GM21515 (cell line): ENCODE measurements around the gene DKK2.

Experiments used
- ATAC-seq: cut with Tn5 transposase; IDR thresholded peaks from one replicate; pipeline ENCODE4 v1.9.1; 2021; ENCODE audit not compliant: unreplicated experiment

The DKK2 gene

GRCh38 chr4:107035819-107036583, at the start of gene DKK2:
Gene DKK2, minus strand, starts transcription at chr4:107036313. Its CDS starts 722 bp downstream, at chr4:107035591.
- no peak for ATAC-seq

DNA sequence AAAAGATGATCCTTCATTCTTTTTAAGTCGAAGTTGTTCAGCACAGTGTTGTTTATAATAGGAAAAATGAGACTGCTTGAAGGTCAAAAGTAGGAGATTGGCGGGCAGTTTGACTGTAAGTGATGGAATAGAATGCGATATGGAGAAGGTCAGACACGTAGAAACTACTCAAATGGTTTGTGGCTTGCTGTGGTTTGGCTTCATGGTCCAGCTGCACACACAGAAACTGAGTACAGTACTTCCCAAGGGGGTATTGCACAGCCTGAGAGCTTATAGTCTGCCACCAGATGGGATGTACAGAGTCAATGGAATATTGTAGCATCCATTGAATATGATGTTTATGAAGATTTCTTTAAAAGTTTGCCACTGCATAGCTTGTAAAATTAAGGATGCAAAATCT, 41.1 kb upstream of the DKK2 start:
- no peak for ATAC-seq

DNA sequence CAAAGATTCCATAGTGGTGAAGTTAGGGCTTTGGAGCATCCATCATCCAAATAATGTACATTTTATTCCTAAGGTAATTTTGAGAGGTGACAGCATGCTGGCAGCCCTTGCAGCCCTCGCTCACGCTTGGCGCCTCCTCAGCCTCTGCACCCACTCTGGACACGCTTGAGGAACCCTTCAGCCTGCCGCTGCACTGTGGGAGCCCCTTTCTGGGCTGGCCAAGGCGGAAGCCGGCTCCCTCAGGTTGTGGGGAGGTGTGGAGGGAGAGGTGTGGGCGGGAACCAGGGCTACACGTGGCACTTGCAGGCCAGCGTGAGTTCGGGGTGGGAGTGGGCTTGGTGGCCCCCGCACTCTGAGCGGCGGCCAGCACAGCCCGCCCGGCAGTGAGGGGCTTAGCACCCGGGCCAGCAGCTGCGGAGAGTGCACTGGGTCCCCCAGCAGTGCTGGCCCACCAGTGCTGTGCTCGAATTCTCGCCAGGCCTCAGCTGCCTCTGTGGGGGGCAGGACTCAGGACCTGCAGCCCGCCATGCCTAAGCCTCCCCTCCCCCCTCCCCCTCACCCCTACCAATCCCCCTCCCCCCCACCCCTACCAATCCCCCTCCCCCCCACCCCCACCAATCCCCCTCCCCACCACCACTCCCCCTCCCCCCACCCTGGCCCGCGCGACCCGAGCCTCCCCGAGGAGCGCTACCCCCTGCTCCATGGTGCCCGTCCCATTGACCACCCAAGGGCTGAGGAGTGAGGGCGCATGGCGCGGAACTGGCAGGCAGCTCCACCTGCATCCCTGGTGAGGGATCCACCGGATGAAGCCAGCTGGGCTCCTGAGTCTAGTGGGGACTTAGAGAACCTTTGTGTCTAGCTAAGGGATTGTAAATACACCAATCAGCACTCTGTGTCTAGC, 37.0 kb upstream of the DKK2 start:
- ATAC-seq: no peak

DNA sequence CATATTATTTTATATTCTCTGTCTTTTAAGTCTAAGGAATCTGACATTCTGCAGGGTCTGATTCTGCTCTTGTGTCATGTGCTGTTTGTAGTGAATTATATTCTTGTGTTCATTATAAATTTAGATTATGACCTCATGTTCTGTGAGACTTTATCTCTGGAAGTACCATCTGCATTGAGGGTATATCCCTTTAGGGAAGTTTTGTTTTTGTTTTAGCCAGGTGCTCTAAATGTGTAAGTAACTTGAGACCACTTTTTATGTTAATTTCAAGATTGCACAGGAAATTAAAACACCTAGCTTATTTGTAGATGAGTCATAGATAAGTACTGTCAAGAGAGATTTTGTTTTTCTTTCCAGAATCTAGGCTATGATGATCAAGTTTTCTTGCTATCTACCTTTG, 35.0 kb upstream of the DKK2 start:
- ATAC-seq: no peak

DNA sequence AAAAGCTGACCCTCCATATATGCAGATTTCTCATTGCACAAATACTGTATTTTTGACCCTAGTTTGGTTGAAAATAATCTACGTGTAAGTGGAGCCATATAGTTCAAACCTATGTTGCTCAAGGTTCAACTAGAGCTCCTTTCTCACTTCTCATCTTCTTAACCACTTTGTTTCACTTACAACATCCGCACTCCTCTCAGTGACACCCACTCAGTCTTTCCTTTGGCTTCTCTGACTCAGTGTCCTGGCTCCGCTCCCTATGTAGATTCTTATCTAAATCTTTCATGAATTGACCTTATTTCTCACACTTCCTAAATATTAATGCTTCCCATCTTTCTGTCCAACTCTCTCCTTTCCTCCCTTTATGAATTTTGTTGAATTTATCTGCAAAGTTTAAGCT, 32.9 kb upstream of the DKK2 start:
- peak; percentile 54 for ATAC-seq

GRCh38 chr4:107068116-107068515, 32.0 kb upstream of the DKK2 start:
- no peak for ATAC-seq

GRCh38 chr4:107066621-107067020, 30.5 kb upstream of the DKK2 start:
- ATAC-seq: no peak

DNA sequence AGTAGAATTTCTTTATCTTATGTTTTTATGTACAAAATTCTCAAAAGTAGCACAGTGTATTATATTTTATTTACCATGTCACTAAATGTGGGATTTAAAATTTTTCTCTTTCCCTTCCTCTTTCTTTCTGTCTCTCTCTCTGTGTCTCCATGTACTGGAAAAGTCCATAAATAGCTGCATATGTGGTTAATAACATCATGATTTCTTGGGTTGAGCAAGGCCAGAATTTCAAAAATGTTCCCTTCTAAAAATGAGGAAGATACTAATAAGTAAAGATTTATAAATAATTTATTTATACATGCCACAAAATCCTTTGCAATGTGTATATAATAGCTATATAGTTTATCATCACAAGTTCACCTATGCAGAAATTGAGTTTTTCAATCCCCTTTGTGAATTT, 29.1 kb upstream of the DKK2 start:
- ATAC-seq: no peak

DNA sequence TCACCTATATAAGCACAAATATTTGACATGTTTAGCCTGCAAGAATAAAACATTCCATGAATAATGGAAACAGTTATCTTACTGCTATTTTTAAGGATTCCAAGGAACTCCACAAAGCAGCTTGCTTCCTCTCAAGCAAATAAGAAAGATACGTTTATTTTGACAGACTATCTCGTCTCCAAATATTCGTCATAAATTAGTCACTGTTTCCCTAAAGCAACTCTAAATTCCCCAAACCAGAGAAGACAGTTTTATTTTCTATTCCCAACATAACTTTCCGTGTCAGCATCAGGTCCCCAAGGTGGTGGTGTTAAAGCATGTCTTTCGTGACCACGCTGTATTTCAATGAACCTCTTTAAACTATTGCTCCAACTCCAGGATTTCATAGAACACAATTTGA, 24.3 kb upstream of the DKK2 start:
- ATAC-seq: no peak

- no peak for ATAC-seq
These were observed 22.7 kb upstream of the DKK2 start for GRCh38 chr4:107058828-107059227.

GRCh38 chr4:107050525-107051135, 14.5 kb upstream of the DKK2 start:
- ATAC-seq: no peak

DNA sequence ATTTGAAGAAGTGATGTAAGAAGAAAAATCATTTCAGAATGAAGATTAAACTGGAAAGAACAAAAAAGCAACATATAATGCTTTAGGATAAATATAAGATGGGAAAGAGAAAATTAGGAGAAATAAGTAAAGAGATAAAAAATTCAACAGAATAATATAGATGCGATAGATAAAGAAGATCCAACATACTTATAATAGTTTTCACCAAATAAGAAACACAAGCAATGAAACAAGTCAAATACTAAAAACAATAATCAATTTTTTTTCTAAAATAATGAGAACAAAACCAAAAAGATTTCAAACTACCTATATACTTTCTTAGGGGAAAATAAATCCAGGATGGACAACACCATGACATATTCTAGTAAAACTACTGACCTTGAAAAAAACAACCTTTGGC, 10.1 kb upstream of the DKK2 start:
- ATAC-seq: no peak

GRCh38 chr4:107044170-107044569, 8.1 kb upstream of the DKK2 start:
- ATAC-seq: no peak

DNA sequence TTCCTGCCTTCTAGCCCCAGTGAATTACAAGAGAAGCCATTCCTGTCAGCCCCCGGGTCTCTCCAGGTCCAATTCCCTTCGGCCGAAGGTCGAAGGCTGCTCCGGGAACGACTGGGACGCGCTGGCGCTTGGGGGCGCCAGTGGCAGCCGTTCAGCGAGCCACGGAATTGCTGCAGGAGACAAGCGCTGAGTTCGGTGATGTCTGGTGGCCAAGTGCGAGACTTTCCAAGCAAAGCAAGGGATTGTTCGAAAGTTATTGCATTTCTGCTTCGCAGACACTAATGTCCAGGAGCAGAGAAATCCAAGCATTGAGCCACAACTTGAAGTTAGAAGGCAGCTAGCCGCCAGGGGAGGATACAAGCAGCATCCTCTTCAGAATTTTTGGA, 1.1 kb upstream of the DKK2 start:
- no peak for ATAC-seq

DNA sequence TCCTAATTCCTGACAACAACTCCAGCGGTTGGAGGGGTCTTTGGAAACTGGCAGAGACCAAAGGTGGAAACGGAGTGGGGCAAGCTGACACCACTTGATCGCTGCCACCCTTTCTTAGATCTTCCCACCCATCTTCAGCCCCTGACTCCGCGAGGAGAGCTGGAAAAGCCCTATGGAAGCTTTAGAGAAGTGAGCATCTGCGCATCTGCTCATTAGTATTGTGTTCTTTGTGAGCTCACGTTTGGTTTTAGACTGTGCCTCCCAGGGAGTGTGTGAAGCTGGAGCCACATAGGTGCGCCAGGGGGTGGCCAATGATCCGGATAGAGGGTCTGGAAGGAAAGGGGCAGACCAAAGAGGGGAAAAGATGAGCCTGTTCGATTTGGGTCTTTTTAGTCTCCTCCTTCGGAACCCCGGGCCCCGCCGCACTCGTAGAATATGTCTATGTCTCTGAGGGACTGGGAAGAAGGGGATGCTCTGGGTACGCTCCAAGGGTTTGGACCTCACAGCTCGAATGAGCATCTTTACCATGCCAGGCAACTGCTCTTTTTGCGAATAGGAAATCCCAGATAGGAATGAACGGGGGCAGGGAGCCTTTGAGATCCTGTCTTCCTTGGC, 578 bp upstream of the DKK2 start:
- ATAC-seq: no peak

GRCh38 chr4:107034996-107035818, 906 bp downstream of the DKK2 start:
- ATAC-seq: no peak

DNA sequence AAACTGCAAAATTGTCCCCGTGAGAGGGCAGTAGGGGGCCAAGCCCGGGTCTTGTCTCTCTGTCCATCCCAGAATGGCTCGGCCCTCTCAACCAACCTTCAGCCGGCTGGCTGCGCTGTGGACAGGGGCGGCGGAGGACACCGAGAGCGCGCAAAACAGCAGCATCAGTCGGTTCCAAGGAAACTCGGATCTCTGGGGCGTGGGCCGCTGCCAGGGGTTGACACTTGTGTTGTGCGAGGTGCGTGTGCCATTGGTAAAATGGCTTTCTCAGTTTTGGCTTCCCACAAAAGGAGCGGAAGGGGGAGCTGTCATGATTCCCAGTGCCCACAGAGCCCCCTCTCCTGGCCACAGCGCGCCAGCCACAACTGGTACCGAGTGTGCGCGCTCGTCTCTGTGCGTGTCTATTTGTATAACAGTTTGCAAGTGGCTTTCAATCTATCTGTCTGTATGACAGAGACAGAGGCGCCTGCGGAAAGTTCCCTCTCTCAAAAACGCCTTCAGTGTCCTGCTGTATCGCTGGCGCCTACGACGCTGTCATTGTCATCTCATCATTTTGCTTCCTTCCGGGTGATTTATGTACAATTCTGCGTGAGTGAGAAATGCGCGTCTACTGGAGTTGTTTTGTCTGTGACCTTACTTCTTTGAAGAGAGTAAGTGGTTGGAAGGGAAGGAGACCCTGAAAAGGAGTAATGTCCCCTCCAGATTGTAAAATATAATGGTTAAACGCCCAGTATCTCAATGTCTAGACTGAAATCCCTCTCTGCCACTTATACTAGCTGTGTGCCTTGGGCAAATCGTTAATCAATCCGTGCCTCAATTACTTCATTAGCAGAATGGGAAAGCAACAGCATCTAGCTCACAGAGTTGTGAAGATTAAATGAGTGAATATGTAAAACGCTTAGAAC, 1.8 kb downstream of the DKK2 start:
- no peak for ATAC-seq

- no peak for ATAC-seq
These were observed 8.7 kb downstream of the DKK2 start for GRCh38 chr4:107027379-107027778.

DNA sequence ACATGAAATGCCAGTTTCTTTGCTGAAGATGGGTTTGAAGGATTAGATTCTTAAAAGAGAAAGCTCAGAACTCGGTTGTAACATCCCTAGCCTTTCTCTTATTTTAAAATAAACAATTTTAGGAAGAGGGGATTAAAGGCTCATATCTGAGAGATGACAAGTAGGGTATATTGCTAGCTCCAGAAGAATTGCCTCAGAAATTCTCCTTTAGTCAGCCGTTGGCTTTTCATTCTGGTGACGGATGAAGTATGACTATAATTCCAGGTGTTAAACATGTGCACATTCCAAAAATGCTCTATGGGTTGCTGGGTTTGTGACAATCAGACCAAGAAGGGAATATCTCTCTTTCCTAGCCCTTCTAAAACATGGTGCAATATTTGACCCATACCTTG, 17.8 kb downstream of the DKK2 start:
- no peak for ATAC-seq
